GM21360 (cell line): ENCODE measurements around the gene PLXNB2.

Experiments
- ATAC-seq: cut with Tn5 transposase; IDR thresholded peaks from one replicate; pipeline ENCODE4 v1.9.1; 2021; ENCODE audit warnings: mild to moderate bottlenecking, moderate library complexity; ENCODE audit not compliant: unreplicated experiment

Gene PLXNB2

DNA sequence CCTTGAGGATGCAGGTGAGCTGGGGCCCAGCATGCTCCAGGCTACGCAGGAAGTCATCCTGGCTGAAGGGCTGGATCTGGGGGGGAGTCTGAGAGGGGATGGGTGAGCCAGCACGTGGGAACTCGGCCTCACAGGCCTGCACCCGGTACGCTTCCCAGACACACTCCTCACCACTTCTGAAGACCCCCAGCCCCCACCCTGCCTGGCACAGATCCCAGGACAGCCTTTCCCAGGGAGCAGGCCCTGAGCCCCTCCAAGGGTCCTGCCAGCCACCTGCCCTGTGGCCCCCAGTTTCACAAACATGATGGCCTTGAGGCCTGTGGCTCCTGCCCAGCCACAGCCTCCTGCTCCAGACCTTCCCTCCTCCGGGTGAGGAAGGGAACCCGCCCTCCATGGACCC is 5.6 kb upstream of the PLXNB2 start:
- ATAC-seq = no peak

- ATAC-seq = no peak
These were observed 4.9 kb upstream of the PLXNB2 start for GRCh38 chr22:50312371-50312770.

DNA sequence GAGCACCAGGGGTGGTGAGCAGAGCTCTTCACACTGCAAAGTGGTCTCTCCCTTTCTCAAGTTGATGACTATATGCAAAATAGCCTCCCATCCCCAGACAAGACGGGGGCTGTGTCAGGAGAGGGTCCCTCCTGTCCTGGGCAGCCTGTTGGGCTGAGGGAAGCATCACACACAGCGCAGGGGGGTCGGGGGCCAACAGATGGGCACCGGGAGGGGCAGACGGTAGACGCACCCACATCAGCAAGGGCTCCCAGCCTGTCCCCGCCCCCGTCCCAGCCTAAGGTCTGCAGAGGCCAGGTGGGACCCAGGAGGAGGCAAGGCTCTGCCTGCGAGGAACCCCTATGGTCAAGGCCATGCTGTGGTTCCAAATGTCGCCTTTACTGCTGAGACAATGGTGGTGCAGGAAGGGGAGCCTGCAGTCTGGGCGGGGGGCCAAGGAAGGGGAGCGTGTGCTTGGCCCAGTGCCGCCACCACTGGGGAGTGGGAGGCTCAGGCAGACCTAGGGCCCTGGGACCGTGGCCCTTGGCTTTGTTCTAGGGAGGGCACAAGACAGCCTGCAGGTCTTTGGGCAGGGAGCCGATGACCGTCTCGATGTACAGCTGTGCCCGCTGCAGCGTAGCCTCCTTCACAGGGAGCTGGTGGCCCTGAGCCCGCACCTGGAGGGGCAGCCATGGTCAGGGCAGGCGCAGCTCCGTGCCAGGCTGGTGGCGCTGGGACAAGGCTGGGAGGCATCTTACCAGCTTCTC is 4.3 kb upstream of the PLXNB2 start:
- ATAC-seq = no peak

DNA sequence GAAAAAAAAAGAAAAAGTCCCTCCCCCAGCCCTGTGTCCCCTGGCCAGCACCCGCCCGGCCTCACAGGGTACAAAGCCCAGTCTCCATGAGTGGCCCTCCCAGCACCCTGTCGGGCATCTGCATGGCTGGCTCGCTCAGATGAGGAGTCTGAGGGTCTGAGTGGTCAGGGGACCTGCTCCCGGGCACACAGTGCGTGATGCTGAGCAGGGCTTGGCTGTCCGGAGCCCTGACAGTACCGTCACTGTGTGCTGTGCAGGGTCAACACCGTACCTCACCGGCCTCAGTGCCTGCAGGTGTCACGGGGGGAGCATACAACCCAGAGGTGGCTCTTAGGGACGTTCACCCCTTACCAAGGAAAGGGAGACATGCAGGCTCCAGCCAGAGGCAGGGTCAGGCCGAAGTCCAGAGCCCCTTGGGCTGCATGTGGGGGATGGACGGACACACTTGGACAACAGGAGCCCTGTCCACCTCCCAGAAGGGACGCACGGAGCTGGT is 3.6 kb upstream of the PLXNB2 start:
- ATAC-seq = no peak

GRCh38 chr22:50310031-50310722 is 2.7 kb upstream of the PLXNB2 start:
- no peak for ATAC-seq

DNA sequence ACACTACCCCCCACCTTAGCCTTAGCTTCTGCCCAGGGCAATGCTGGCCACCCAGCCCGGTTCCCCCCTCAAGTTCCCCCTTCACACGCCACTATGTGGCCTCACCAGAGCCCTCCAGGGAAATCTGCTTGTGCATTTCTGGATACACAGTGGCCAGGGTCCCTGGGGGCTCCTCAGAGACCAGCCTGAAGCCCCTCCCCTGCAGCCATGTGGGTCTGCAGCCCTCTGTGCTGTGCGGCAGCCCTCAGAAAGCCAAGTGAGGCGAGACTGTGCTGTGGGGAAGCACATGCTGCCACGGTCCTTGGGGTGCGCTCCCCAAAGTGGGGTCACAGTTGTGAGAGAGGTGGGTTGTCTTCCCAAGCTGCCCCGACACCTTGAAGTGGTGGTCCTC is 2.1 kb upstream of the PLXNB2 start:
- ATAC-seq = no peak

DNA sequence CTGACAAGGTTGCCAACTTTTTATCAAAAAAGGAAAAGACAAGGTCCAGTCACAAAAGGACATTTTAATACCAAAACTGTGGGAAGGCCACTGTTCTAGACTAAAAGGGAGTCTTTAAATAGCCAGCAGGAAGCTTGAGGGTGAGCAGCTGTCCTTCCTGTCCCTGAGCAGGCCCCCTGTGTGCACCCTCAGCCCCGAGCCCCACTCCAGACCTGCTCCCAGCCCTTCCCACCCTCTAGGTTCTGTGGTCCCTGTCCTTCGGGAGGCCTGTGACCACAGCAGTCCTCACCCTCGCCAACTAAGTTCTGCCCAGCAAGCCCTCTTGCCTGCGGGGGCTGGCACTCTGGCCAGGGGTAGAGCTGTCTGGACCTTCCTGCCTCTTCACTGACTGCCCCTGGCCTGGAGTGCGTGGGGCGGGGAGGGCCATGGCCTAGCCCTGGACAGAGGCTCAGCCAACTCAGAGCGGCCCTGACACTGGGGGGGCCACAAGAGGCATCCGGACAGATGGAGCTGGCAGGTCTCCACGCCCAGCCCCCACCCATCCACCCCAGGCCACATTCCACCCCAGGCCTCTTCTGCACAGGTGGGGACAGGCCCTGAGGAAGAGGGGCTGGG is 1.6 kb upstream of the PLXNB2 start:
- no peak for ATAC-seq

DNA sequence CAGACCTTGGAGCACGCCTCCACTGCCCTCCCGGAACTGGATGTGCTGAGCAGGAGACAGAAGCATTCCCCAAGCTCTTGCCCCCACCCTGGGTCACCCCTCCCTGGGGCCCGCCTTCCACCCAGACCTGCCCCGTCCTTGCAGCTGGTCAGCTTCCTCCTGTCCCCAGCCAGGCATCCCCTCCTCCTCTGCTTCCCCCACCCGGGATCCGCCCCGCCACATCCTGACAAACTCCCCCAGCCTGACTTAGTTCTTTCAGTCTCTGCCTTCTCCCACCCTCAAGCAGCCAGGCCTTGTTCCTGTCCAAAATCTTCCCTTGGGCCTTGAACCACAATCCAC is 1.1 kb upstream of the PLXNB2 start:
- no peak for ATAC-seq

DNA sequence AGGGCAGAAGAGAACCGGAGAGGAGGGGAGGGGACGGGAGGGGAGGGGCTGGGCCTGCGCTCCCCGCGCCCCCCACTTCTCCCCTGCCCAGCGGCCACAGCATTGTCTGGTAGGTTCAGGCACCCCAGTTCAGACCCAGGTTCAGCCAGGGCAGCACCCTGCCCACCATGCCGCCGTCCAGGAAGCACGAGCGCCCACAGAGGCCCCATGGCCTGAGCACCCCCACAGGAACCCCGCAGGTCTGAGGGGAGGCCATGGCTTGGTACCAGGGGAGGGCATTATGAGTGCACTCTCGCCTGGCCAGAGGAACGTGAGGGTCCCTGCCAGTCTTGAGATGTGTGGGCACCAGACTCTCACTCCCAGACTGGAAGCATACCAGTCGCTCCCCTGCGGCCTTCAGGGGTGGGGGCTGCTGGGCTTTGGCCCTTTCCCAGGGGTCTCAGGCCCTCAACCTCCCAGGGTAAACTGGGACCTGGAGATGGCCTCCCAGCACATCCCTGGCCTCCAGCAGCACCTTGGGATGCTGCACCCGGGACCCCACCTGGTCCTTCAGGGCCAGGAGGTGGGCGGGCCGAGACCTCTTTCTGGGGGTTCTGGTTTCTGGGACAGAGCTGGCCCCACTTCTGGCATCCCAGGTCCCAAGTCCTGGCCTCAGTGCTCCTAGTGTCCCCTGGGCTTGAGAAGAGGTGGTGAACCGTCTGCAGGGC is 597 bp upstream of the PLXNB2 start:
- ATAC-seq = no peak

GRCh38 chr22:50305923-50306566 is 1.4 kb downstream of the PLXNB2 start:
- no peak for ATAC-seq

DNA sequence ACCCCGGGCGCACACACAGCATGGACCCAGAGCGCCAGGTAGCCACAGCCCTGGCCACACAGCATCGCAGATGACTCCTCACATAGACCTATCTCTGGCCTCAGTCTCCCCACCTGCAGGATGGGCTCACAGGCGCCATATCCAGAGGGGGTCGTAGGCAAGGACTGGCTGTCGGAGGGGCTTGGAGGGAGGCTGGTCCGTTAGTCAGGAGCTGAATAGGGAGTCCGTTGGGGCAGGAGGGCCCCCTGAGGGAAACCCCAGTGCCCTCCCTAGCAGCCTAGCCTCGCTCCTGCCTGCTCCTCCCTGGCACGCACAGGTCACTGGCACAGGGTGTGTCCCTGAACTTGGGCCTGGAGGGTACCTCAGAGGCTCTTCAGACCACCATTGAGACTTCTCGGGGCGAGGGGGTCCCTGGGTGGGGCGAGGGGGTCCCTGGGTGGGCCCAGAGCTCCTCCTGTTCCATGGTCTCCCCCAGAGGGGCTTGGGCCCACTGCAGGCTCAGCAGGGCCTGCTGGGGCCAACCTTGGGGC is 2.0 kb downstream of the PLXNB2 start:
- no peak for ATAC-seq

DNA sequence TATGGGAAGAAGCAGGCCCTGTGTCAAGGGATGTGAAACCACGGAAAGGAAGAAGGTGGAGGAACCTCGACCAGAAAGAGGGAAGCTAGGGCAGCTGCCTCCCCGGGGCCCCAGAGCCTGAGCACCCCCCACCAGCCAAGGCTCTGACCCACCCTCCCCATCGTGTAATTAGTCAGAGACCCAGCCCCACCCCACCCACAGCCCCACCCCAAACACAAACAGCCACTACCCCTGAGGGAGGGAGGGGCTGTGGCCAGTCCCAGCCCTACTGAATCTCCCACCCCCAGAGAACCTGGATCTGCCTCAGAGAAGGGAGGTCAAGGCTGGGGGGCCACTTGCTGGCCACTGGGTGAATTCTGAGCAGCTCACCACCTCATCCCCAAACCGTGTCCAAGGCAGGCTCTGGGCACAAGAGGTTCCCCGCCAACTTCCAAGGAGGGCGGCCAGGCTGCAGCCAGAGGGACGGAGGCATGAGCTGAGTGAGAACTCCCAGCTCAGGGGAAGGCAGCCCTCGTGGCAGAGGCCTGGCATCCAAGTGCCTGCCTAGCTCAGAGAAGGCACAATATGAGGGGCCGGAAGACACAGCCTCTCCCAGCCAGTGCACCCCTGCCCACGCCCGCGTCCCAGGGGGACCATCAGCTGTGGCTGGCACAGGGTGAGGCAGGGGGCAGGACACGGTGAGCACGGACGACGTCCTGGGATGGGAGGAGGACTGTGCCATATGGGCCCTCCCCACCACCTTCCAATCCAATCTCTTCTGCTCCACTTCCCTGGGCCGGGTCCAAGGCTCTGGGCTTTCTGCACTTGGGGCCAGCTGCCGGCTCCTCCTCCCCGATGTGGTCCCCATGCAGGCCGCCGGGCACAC is 2.7 kb downstream of the PLXNB2 start:
- ATAC-seq = no peak

- no peak for ATAC-seq
These were observed 3.5 kb downstream of the PLXNB2 start for GRCh38 chr22:50303848-50304527.

DNA sequence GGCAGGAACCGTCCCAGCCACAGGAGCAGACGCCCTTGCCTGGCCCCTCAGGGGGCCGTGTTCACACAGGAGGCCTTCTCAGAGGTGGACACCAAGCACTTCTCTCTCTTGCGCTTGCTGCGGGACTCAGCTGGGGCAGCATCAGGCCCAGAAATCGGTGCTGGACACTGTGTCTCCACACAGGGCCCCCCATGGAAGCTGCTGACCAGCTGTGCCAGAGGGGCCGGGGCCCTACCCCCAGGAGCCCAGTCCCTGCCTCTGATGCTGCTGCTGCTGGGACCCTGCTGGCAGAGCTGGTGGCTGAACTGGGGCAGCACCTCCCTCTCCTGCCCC is 4.0 kb downstream of the PLXNB2 start:
- no peak for ATAC-seq

DNA sequence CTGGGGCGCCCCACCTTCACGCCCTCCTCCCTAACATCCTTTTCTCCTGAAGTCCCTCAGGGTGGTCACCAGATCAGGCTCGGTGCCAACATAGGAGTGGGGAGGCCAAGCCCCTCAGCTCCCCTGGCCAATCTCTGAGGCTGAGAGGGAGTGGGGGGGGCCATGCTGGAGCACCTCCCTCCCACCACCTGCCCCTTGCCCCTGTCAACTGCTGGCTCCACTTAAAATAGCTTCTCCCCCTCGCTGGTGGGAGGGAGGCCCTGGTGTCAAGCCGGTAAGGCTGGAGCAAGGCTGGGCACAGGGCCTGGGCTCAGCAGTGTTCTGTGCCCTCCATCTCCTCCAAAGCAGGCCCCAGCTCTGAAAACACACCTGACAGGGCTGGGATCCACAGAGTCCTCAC is 4.9 kb downstream of the PLXNB2 start:
- no peak for ATAC-seq

- no peak for ATAC-seq
These were observed 5.4 kb downstream of the PLXNB2 start for GRCh38 chr22:50302041-50302541.

GRCh38 chr22:50301581-50301991 is 5.9 kb downstream of the PLXNB2 start:
- ATAC-seq = no peak

DNA sequence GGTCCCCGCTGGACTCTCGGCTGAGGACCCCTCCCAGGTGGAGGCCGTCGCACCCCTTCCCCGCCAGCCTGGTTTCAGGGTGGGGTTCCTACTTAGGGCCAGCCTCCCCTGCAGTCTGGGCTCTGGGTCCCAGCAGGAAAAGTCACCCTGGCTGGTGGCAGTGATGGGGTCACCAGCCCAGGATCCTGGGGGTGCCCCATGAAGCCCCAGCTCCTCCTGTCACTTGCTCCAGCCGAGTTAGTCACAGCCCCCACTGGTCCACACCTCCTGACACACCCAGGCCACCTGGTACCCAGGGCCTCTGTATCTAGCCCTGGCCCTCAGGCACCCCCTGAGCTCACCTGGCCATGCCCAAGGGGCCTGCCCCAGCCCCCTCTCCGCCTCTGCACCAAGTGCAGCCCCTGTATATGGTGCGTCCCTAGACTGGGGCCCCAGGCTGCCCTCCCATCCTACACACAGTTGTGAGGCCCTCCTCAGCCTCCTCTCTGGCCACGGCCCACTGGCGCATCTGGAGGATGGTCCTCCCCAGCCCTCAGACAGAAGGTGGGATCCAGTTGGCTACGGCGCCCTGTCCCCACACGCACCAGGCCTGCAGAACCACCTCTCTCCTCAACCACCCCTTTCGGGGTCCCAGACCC is 6.7 kb downstream of the PLXNB2 start:
- ATAC-seq = no peak
